Bronchial epithelial cell (primary cell): Measurements from ENCODE around the gene PLXNA4. TPM values are rescaled to one million over a fixed set of nuclear protein-coding genes. Genes with fewer than 3 reads are reported as not detected.

ENCODE experiments used
- DNase-seq: peaks from one replicate; pipeline ENCODE4 v3.0.0-alpha.2; 2010; ENCODE audit warnings: low read depth
- FAIRE-seq: peaks from 2 replicates; lab custom pipeline; 2011; peaks lifted over from hg19 to GRCh38; lab: Jason Lieb, UNC
- H3K27me3 ChIP-seq: 2 replicates; pipeline ENCODE4 v1.5.1; 2011; ENCODE audit warnings: low read length; ENCODE audit not compliant: control insufficient read depth, insufficient read depth
- H3K36me3 ChIP-seq: 2 replicates; pipeline ENCODE4 v1.5.1; 2011; ENCODE audit warnings: low read length; ENCODE audit not compliant: control insufficient read depth, insufficient read depth
- H3K4me3 ChIP-seq: 2 replicates; pipeline ENCODE4 v1.5.1; 2011; ENCODE audit warnings: mild to moderate bottlenecking, low read depth, low read length, control low read depth
- total RNA-seq: library from RNA; depleted of rRNA; stranded (reverse); fragments of >200 nt; gene quantifications from 2 replicates; pipeline ENCODE4 v1.2.1, GENCODE V29; 2014
- TF ChIP-seq, protein P1 (sequence below): IDR thresholded peaks from 2 replicates; pipeline ENCODE4 v1.5.1; 2011; ENCODE audit warnings: mild to moderate bottlenecking, moderate library complexity, low read length, control low read depth, inconsistent platforms; ENCODE audit not compliant: insufficient read depth, severe bottlenecking

The PLXNA4 gene
- total RNA-seq, 1 donor from 2014 or later = under 0.01 TPM

DNA sequence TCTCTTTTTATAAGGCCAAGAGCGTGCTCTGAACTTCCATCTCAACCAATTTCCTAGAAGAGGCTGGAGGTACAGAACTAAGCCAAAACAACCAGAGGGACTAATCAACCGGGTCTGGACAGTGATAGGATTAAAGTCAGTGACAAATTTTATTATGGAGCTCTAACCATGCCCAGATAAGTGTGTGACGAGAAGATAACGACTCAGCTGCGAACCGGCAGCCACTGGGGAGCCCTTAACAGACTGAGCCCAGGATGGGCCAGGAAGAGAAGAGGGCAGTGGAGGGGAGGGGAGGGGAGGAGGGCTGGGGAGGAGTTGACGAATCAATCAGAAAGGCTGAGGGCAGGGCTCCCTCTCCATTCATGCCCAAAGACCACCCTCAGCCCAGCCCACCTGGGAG, 119.9 kb downstream of the PLXNA4 start:
- no peak for FAIRE-seq
- no peak overlapping the region for H3K4me3 ChIP-seq
- TF ChIP-seq, protein P1, sequence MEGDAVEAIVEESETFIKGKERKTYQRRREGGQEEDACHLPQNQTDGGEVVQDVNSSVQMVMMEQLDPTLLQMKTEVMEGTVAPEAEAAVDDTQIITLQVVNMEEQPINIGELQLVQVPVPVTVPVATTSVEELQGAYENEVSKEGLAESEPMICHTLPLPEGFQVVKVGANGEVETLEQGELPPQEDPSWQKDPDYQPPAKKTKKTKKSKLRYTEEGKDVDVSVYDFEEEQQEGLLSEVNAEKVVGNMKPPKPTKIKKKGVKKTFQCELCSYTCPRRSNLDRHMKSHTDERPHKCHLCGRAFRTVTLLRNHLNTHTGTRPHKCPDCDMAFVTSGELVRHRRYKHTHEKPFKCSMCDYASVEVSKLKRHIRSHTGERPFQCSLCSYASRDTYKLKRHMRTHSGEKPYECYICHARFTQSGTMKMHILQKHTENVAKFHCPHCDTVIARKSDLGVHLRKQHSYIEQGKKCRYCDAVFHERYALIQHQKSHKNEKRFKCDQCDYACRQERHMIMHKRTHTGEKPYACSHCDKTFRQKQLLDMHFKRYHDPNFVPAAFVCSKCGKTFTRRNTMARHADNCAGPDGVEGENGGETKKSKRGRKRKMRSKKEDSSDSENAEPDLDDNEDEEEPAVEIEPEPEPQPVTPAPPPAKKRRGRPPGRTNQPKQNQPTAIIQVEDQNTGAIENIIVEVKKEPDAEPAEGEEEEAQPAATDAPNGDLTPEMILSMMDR = no peak

DNA sequence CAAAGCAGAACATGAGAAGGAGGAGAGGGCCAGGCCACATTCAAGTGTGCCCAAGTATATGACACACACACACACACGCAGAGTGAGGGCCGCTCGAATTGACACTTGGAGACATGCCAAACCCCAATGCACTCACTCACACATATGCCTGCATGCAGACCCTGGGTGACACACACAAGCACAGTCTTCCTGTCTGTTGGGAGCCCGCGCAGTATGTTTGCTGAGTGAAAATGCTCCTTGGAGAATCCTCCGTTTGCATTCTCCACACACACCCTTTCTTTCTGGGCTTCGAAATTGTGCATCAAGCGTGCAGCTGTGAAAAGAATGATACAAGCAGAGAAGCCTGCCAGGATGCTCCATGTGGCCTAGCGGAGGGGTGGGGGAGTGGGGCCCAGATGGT, 120.9 kb downstream of the PLXNA4 start:
- no peak for FAIRE-seq

More for the DNA sequence above, 119.9 kb downstream of the PLXNA4 start:
- DNase-seq = no peak
- Histone ChIP-seq H3K36me3 (no peaks in the 10 kb centered on the region), H3K27me3 (no peaks in the 10 kb centered on the region)

DNA sequence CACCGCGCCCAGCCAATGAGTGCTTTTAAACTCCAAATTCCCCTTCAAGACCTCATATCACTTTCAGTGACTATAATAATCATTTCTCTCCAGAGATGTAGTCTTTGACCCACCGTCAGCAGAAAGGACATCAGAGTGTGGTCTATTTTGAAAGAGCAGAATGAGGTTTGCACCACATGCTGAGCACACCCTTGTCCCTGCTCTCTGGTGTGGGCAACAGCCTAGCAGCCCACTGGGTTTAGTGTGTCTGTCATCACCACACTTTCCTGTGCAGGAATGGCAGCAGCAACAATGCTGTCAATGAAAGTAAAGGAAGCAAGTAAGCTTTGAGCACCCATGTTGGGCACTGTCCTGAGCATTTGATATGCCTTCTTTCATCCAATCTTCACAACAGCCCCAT, 122.4 kb downstream of the PLXNA4 start:
- DNase-seq = no peak
- no peak for FAIRE-seq

More for the DNA sequence above, 120.9 kb downstream of the PLXNA4 start:
- Histone ChIP-seq H3K27me3 (no peaks in the 10 kb centered on the region), H3K36me3 (no peaks in the 10 kb centered on the region), H3K4me3 (no peak overlapping the region)
- no peak for DNase-seq
- TF ChIP-seq, protein P1 = no peak

DNA sequence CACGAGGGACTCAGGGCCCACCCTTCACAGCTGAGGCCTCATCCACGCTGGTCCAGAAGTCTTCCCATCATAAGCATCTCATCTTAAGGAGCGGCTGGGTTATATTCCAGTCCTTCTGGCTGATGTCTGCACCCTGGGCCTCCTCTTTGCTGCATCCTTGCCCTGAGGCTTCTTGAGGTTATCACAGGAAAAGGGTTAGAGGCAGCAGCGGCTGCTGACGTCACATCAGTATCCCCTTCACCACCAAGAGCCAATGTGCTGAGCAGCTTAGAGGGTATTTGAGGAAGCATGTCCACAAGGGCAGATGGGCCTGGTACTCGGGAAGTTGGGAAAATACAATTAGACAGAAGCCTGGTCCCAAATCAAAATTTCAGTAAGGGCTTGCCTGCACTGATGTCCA, 125.1 kb downstream of the PLXNA4 start:
- no peak overlapping the region for H3K4me3 ChIP-seq
- TF ChIP-seq, protein P1 = no peak
- H3K36me3 ChIP-seq = no peaks in the 10 kb centered on the region
- no peak for FAIRE-seq
- no peaks in the 10 kb centered on the region for H3K27me3 ChIP-seq
- no peak for DNase-seq

More for the DNA sequence above, 122.4 kb downstream of the PLXNA4 start:
- Histone ChIP-seq H3K4me3 (no peak overlapping the region), H3K36me3 (no peaks in the 10 kb centered on the region), H3K27me3 (no peaks in the 10 kb centered on the region)
- TF ChIP-seq, protein P1 = no peak

DNA sequence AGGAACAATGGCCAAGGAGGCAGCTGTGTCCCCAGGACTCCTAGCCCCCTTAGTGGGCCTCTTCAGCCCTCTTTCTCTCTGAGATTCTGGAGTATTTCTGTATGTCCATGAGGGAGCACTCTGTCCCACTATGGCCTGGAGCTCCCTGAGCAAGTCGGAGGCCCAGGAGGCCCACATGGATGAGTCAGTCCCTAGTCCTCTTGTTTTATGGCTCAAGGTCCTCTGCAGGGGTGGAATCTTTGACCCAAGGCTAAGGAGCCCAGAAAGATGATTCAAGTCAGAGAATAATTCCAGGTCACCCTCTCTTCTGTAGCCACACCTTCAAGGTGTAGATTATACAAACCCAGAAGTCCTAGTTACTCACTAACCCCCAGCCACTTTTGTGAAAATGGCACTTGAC, 125.6 kb downstream of the PLXNA4 start:
- no peak for FAIRE-seq
- Histone ChIP-seq H3K36me3 (no peaks in the 10 kb centered on the region), H3K4me3 (no peak overlapping the region), H3K27me3 (no peaks in the 10 kb centered on the region)
- TF ChIP-seq, protein P1 = no peak
- no peak for DNase-seq

DNA sequence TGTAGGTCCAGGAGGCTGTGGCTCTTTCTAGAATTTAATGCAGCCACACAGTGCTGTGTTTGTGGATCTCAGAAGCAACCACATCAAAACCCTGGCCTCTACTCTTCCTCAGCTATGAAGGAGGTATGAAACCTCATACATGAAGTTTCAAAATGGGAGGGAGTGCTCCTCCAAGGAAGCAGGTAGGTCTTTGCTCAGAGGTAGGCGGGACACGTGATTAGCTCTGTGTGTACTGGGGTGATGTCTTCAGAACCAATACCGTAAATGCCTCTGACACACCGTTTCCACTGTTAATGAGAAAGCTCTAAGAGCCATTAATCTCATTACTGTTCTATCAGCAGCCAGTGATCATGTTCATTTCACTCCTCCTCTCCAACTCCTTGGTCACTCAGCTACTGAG, 126.1 kb downstream of the PLXNA4 start:
- no peak for FAIRE-seq

More for the DNA sequence above, 126.1 kb downstream of the PLXNA4 start:
- TF ChIP-seq, protein P1 = no peak
- Histone ChIP-seq H3K27me3 (no peaks in the 10 kb centered on the region), H3K4me3 (no peak overlapping the region), H3K36me3 (no peaks in the 10 kb centered on the region)
- DNase-seq = no peak
